ENCODE data around the gene ITGAD. TPM values are rescaled to one million over a fixed set of nuclear protein-coding genes. Genes with fewer than 3 reads are reported as not detected.
A peak's percentile ranks its signal among the peaks of the same experiment; 100 is the strongest.

The ITGAD gene
- total and polyA plus RNA-seq, 2 of the 8 experiments (the other 6 are each of a cell fraction or from before 2014, with no cell fraction given) = 0.06 TPM; not detected in 1

DNA sequence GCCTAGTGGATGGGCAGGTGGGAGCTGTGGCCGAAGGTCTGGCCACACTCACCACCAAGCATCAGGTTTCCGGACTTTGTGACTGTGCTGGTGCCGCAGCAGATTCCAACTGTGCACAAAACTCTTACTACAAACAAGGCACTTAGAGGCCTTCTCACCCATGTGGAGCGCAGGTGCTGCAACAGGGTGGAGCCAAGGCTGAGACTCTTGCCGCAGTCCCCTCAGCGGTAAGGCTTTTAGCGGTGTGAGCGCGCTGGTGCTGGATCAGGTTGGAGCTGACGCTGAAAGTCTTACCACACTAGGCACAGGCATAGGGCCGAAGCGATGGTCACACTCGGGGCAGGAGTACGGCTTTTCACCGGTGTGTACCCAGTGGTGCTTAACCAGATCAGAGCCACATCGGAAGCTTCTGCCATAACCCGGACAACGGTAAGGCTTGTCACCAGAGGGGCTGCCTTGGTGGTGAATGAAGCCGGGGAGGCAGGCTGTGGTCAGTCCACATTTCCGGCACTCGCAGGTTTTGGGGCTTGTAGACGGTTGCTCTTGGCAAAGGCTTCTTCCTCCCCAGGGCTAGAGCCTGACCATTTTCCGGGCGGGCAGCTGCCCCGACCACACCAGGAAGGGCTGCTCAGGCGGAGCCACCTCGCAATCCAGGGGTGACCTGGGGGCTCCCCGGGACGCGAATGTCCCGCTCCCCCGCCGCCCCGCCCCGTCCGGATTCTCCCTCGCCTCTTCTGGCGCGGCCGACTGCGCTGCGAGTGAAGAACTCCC lies 65.1 kb downstream of the ITGAD start:
- H3K9me3 ChIP-seq (ENCODE audit: insufficient read depth in 2 of 2, low read depth in 1 of 2, low read length in 1 of 2) = no peaks in the 10 kb centered on the region
- H4K5ac ChIP-seq (ENCODE audit: insufficient read length, low read depth, low read length) = no peak overlapping the region
- H3K27ac ChIP-seq (ENCODE audit: low read depth, low read length) = peak overlapping the region; percentile 99; the same call in 1 of the 2 replicates
- H2BK120ac ChIP-seq (replicated peaks; ENCODE audit: low read depth, low read length) = no peak overlapping the region
- H4K8ac ChIP-seq (ENCODE audit: extremely low read depth, insufficient read depth, low read length) = peak overlapping the region; percentile 90
- H3K27me3 ChIP-seq (replicated peaks in 1 of 4; ENCODE audit: control insufficient read depth in 3 of 4, extremely low read depth in 1 of 4, insufficient read depth in 3 of 4, low read length in 3 of 4) = no peaks in the 10 kb centered on the region
- peak overlapping the region; percentile 64 to 85 (median 76) for H3K4me3 ChIP-seq (ENCODE audit: extremely low read depth in 1 of 4, insufficient read depth in 2 of 4, low read depth in 3 of 4, low read length in 4 of 4)
- H3K9ac ChIP-seq (replicated peaks in 1 of 4; ENCODE audit: extremely low read depth in 1 of 4, low read depth in 3 of 4, low read length in 3 of 4) = peak overlapping the region; percentile 50 to 72 (median 60); a peak in 6 of 7 replicates
- peaks cover 14 to 25% of the 10 kb centered on the region in 2 experiments for H4K20me1 ChIP-seq (replicated peaks in 1 of 2; ENCODE audit: control insufficient read depth in 1 of 2, insufficient read depth in 2 of 2, low read length in 2 of 2)
- H2BK12ac ChIP-seq (ENCODE audit: low read depth, low read length) = no peak overlapping the region
- H4K91ac ChIP-seq (replicated peaks; ENCODE audit: insufficient read length, low read length) = peak overlapping the region; percentile 84
- CTCF ChIA-PET (ENCODE audit: partially characterized antibody) = interaction anchor here (0.5 to 3.6 kb wide), 16 partner anchors 10 to 411 kb away, joined by 3 to 25 read pairs (median 3); partner anchors contain the start of genes KAT8, PYCARD, PYDC1 and ZNF843
- H2BK20ac ChIP-seq (ENCODE audit: low read length) = no peak overlapping the region
- peaks cover 8% of the 10 kb centered on the region for H3K79me1 ChIP-seq (ENCODE audit: low read depth, low read length)
- no peak overlapping the region for H2AFZ ChIP-seq (ENCODE audit: low read length)
- no peak overlapping the region for H3K23ac ChIP-seq (ENCODE audit: insufficient read length)
- peaks cover 4 to 21% (median 10%) of the 10 kb centered on the region in 4 experiments for H3K4me1 ChIP-seq (replicated peaks in 1 of 4; ENCODE audit: control insufficient read depth in 3 of 4, insufficient read depth in 4 of 4, low read length in 3 of 4)
- FAIRE-seq (no peak), DNase-seq (ENCODE audit: low read depth in 1 of 2, low spot score in 2 of 2) (peak in 1 of 2 experiments; percentile 64)
- no peak overlapping the region for H2BK15ac ChIP-seq (ENCODE audit: low read length)
- H3K14ac ChIP-seq (ENCODE audit: insufficient read length) = no peak overlapping the region
- POLR2A ChIA-PET (ENCODE audit: partially characterized antibody) = interaction anchor here (0.5 to 4.5 kb wide), 16 partner anchors 10 to 315 kb away, joined by 3 to 40 read pairs (median 4); partner anchors contain the start of genes COX6A2, FUS, RUSF1 and TGFB1I1
- peaks cover 11% of the 10 kb centered on the region; the same call in 1 of the 2 replicates for H3K23me2 ChIP-seq (ENCODE audit: low read depth, low read length)
- H3K4me2 ChIP-seq (ENCODE audit: insufficient read depth in 1 of 2, low read depth in 2 of 2, low read length in 2 of 2) = peak overlapping the region; percentile 88 to 98
- H2BK5ac ChIP-seq (ENCODE audit: low read depth, low read length) = peak overlapping the region; percentile 97; the same call in 1 of the 2 replicates
- H3K18ac ChIP-seq (ENCODE audit: extremely low read depth, low read length) = peak overlapping the region; percentile 68; the same call in 1 of the 2 replicates
- H3K4ac ChIP-seq (replicated peaks; ENCODE audit: insufficient read length, low read depth, low read length) = no peak overlapping the region
- H3K36me3 ChIP-seq (ENCODE audit: control insufficient read depth in 2 of 4, insufficient read depth in 4 of 4, low read length in 3 of 4) = peaks cover 0 to 5% (median 0%) of the 10 kb centered on the region in 4 experiments; a peak in 2 of 8 replicates
- no peak overlapping the region for H2AK5ac ChIP-seq (ENCODE audit: low read depth, low read length)
- H3K56ac ChIP-seq (replicated peaks; ENCODE audit: insufficient read length, low read depth, low read length) = no peak overlapping the region
- 12% methylated on average over 34 of the region's 42 CpGs; no CpG with 5 or more reads in 1 of the 2 experiments for WGBS, 2 experiments (ENCODE audit: extremely low coverage in 1 of 2, insufficient coverage in 1 of 2, insufficient read length in 1 of 2, insufficient replicate concordance in 2 of 2, low coverage in 1 of 2, low lambda C conversion rate in 2 of 2, missing lambda C conversion rate in 1 of 2)
- peaks cover 0 to 28% of the 10 kb centered on the region in 2 experiments; a peak in 2 of 4 replicates for H3K79me2 ChIP-seq (ENCODE audit: control insufficient read depth in 1 of 2, insufficient read depth in 2 of 2, low read length in 2 of 2)
- TF ChIP-seq BCL11A (IDR thresholded peaks at IDR 0.05; ENCODE audit: low read depth in 2 of 2, low read length in 2 of 2) (no peak), KDM1A (IDR thresholded peaks at IDR 0.05; ENCODE audit: borderline replicate concordance, low read length) (peak; percentile 13; the same call in 1 of the 2 replicates), RAD21 (IDR thresholded peaks at IDR 0.05 in 1 of 2, conservative IDR thresholded peaks at IDR 0.05 in 1 of 2; ENCODE audit: low read depth in 2 of 2, low read length in 2 of 2) (peak in 1 of 2 experiments; percentile 14; a peak in 1 of 4 replicates), TBP (IDR thresholded peaks at IDR 0.05; ENCODE audit: low read depth, low read length) (0 out of 2 replicates have a peak, but pooled peaks have one; percentile 23), POLR2AphosphoS5 (IDR thresholded peaks at IDR 0.05; ENCODE audit: low read depth, low read length) (0 out of 2 replicates have a peak, but pooled peaks have one; percentile 54), RBBP5 (IDR thresholded peaks at IDR 0.05; ENCODE audit: borderline replicate concordance, low read depth, low read length) (no peak)
- TF ChIP-seq, protein P1, sequence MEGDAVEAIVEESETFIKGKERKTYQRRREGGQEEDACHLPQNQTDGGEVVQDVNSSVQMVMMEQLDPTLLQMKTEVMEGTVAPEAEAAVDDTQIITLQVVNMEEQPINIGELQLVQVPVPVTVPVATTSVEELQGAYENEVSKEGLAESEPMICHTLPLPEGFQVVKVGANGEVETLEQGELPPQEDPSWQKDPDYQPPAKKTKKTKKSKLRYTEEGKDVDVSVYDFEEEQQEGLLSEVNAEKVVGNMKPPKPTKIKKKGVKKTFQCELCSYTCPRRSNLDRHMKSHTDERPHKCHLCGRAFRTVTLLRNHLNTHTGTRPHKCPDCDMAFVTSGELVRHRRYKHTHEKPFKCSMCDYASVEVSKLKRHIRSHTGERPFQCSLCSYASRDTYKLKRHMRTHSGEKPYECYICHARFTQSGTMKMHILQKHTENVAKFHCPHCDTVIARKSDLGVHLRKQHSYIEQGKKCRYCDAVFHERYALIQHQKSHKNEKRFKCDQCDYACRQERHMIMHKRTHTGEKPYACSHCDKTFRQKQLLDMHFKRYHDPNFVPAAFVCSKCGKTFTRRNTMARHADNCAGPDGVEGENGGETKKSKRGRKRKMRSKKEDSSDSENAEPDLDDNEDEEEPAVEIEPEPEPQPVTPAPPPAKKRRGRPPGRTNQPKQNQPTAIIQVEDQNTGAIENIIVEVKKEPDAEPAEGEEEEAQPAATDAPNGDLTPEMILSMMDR (IDR thresholded peaks at IDR 0.05; ENCODE audit: control extremely low read depth in 1 of 3, insufficient read depth in 1 of 3, low read depth in 1 of 3, low read length in 3 of 3) = 0 out of 4 replicates have a peak, but pooled peaks of 1 of the 3 experiments have one; percentile 25

Data from H1 (cell line).